CD4-positive, alpha-beta T cell treated with Interleukin-17A for 1 hour (primary cell): Measurements from ENCODE around the gene DLG2.
"Not testable (repeated sequence)": the region's sequence is repeated elsewhere in the genome, so short reads cannot be mapped to it uniquely, and the experiment has no call there.

Experiments used
- DNase-seq: peaks from one replicate; pipeline ENCODE4 v3.0.0-alpha.2; 2020

Gene DLG2

GRCh38 chr11:85627332-85627997 is at the start of gene DLG2:
Gene DLG2, minus strand, starts transcription at chr11:85627344.
- DNase-seq, result peak; percentile 12

- no peak for DNase-seq
These were observed 46.2 kb upstream of the DLG2 start for GRCh38 chr11:85673393-85673792.

GRCh38 chr11:85672105-85672902 is 45.2 kb upstream of the DLG2 start:
- no peak for DNase-seq

- DNase-seq, result not testable (repeated sequence)
These were observed 44.0 kb upstream of the DLG2 start for GRCh38 chr11:85670949-85671663.

GRCh38 chr11:85668157-85668556 is 41.0 kb upstream of the DLG2 start:
- no peak for DNase-seq

GRCh38 chr11:85666687-85667086 is 39.5 kb upstream of the DLG2 start:
- DNase-seq, result no peak

GRCh38 chr11:85665733-85666132 is 38.6 kb upstream of the DLG2 start:
- DNase-seq, result peak; percentile 40

GRCh38 chr11:85664615-85665481 is 37.7 kb upstream of the DLG2 start, which contains the start of gene CREBZF:
Gene CREBZF, minus strand, starts transcription at chr11:85665129. Its CDS starts 254 bp downstream, at chr11:85664875.
- peak; percentile 95 for DNase-seq

GRCh38 chr11:85663753-85664614 is 36.8 kb upstream of the DLG2 start:
- peak; percentile 90 for DNase-seq

GRCh38 chr11:85663080-85663752 is 36.1 kb upstream of the DLG2 start:
- DNase-seq, result peak; percentile 59

- no peak for DNase-seq
These were observed 35.0 kb upstream of the DLG2 start for GRCh38 chr11:85661972-85662664.

GRCh38 chr11:85658180-85658579 is 31.0 kb upstream of the DLG2 start:
- no peak for DNase-seq

GRCh38 chr11:85656777-85657176 is 29.6 kb upstream of the DLG2 start:
- no peak for DNase-seq

- DNase-seq, result not testable (repeated sequence)
These were observed 27.2 kb upstream of the DLG2 start for GRCh38 chr11:85654343-85654742.

GRCh38 chr11:85652786-85653447 is 25.8 kb upstream of the DLG2 start:
- DNase-seq, result no peak

- no peak for DNase-seq
These were observed 24.0 kb upstream of the DLG2 start for GRCh38 chr11:85651118-85651517.

GRCh38 chr11:85647604-85648299 is 20.6 kb upstream of the DLG2 start, which contains the start of gene TMEM126A:
Gene TMEM126A, plus strand, starts transcription at chr11:85647967. Its CDS starts 2,289 bp downstream, at chr11:85650256.
- peak; percentile 91 for DNase-seq

GRCh38 chr11:85647078-85647477 is 19.9 kb upstream of the DLG2 start:
- no peak for DNase-seq

GRCh38 chr11:85643191-85643614 is 16.1 kb upstream of the DLG2 start:
- DNase-seq, result no peak
